Activated CD8-positive, alpha-beta memory T cell treated with anti-CD3 and anti-CD28 coated beads for 1 hour (primary cell): ENCODE data around the gene TNNI2.
"Not testable (repeated sequence)": the region's sequence is repeated elsewhere in the genome, so short reads cannot be mapped to it uniquely, and the experiment has no call there.

Experiments used
- DNase-seq, 2 donors: peaks; one replicate each; pipeline ENCODE4 v3.0.0-alpha.2; 2020; ENCODE audit warnings: low read depth in 1 of 2; ENCODE audit errors: extremely low read depth in 1 of 2

The TNNI2 gene

GRCh38 chr11:1838426-1839144 lies at the start of gene TNNI2:
Gene TNNI2, plus strand, starts transcription at chr11:1838981. Its CDS starts 716 bp downstream, at chr11:1839697.
- no peak for DNase-seq

DNA sequence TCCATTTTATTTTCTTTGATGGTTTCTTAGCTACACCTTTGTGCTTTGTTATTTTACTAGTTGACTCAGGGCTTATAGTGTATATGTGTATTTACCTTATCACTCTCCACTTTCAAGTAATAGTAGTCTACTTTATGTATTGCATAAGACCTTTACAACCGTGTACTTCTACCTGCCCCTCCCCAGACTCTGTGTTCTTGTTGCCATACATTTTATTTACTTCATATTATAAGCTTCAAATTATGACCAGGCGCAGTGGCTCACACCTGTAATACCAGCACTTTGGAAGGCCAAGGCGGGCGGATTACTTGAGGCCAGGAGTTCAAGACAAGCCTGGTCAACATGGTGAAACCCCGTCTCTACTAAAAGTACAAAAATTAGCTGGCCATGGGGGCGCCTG lies 46.9 kb upstream of the TNNI2 start:
- no peak for DNase-seq

DNA sequence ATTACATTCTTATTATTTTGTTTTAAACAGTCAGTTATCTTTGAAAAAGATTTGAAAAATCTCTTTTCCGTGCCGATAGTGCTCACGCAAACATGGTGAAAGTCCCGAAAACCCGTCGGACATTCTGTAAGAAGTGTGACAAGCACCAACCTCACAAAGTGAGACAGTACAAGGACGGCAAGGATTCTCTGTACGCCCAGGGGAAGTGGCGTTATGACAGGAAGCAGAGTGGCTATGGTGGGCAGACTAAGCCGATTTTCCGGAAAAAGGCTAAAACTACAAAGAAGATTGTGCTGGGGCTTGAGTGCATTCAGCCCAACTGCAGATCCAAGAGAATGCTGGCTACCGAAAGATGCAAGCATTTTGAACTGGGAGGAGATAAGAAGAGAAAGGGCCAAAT lies 46.3 kb upstream of the TNNI2 start:
- DNase-seq: no peak

GRCh38 chr11:1793081-1793480 lies 45.7 kb upstream of the TNNI2 start:
- no peak for DNase-seq

- no peak for DNase-seq
Measured at GRCh38 chr11:1796413-1797011, 42.3 kb upstream of the TNNI2 start.

- DNase-seq: no peak
Measured at GRCh38 chr11:1797391-1798125, 41.2 kb upstream of the TNNI2 start.

GRCh38 chr11:1803246-1803645 lies 35.5 kb upstream of the TNNI2 start:
- no peak for DNase-seq

DNA sequence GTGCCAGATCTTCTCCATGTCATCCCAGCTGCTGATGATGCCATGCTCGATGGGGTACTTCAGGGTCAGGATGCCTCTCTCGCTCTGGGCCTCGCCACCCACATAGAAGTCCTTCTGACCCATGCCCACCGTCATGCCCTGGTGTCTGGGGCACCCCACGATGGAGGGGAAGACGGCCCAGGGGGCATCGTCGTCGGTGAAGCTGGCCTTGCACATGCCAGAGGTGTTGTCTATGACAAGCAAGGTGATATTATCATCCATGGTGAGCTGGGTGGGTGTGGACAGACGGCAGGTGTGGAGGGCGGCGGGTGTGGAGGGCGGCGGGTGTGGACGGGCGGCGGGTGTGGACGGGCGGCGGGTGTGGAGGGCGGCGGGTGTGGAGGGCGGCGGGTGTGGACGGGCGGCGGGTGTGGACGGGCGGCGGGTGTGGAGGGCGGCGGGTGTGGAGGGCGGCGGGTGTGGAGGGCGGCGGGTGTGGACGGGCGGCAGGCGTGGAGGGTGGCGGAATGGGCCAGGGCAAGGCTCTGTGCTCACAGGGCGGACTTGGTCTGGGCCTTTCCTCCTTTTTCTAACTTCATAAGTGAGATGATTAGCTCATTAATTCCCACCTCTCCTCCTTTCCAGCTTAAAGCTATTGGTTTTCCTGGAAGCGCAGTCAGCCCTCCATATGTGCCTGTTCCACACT lies 34.8 kb upstream of the TNNI2 start:
- not testable (repeated sequence) for DNase-seq

DNA sequence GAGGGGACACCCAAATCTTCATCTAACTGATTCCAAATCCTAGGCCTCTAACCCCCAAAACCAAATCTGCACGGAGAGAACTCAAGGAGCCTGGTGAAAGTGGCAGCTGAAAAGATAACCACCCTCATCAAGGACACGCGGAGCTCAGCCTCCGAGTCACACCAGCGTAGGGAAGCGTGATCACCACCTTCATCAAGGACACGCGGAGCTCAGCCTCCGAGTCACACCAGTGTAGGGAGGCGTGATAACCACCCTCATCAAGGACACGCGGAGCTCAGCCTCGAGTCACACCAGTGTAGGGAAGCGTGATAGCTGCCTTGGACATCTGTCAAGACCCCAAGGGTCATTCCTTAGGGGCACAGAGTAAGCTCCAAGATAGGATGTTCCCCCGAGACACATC lies 33.3 kb upstream of the TNNI2 start:
- no peak for DNase-seq

- no peak for DNase-seq
Measured at GRCh38 chr11:1807264-1807995, 31.4 kb upstream of the TNNI2 start.

DNA sequence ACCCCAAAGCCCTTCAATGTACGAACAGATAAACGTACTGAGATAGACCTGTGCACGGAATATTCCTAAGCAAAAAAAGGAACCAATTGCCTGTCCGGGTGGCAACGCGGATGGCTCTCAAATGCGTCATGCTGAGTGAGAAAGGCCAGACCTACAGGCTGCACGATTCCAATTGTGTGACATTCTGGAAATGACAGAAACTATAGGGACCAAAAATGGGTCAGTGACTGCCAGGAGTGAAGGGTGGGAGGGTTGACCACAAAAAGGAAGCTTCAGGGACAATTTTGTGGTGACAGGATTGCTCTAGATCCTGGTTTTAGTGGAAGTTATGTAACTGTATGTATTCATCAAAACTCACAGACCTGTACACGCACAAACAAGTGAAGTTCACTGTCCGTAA lies 28.0 kb upstream of the TNNI2 start:
- DNase-seq: no peak

GRCh38 chr11:1812274-1812673 lies 26.5 kb upstream of the TNNI2 start:
- no peak for DNase-seq

DNA sequence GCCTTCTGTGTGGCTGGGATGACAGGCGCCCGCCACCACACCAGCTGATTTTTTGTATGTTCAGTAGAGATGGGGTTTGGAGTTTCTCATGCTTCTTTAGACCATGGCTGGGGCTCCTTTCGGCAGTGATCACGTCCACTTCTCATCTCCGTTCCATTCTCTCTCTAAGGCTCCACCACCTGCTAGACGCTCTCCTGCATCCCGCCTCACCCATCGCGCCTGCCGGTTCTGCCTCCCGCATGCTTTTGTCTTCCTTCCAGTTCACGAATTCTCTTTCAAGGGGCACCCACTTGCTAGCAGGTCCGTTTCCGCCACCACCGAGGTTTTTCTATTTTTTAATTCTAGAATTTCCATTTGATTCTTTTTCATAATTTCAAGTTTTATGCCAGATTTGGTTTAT lies 26.0 kb upstream of the TNNI2 start:
- no peak for DNase-seq

DNA sequence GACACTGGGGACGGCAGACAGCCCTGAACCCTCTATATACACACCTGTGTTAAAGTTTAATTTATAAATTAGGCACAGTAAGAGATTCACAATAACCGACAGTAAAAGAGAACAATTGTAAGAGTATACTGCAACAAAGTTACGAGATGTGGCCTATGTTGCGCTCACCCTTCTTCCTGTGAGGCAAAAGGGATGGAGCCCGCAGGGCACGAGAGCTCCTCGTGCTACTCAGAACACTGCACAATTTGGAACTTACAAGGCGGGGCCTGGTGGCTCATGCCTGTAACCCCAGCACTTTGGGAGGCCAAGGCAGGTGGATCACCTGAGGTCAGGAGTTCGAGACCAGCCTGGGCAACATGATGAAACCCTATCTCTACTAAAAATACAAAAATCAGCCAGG lies 25.4 kb upstream of the TNNI2 start:
- not testable (repeated sequence) for DNase-seq

GRCh38 chr11:1814691-1815090 lies 24.1 kb upstream of the TNNI2 start:
- no peak for DNase-seq

- no peak for DNase-seq
Measured at GRCh38 chr11:1815311-1815710, 23.5 kb upstream of the TNNI2 start.

GRCh38 chr11:1815751-1816150 lies 23.0 kb upstream of the TNNI2 start:
- no peak for DNase-seq

DNA sequence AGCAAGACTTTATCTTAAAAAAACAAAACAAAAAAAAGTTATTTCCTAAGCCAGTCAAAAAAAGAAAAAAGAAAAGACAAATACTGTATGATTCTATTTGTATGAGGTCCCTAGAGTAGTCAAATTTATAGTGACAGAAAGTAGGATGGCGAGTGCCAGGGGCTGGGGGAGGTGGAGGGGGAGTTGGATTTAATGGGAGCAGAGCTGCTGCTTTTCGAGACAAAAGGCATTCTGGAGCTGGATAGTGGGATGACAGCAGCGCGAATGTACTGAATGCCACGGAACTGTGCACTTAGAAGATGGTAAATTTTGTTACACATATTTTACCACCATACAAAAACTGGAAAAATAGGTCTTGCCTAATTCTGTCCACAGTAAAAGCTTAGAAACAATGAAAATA lies 21.8 kb upstream of the TNNI2 start:
- DNase-seq: no peak

DNA sequence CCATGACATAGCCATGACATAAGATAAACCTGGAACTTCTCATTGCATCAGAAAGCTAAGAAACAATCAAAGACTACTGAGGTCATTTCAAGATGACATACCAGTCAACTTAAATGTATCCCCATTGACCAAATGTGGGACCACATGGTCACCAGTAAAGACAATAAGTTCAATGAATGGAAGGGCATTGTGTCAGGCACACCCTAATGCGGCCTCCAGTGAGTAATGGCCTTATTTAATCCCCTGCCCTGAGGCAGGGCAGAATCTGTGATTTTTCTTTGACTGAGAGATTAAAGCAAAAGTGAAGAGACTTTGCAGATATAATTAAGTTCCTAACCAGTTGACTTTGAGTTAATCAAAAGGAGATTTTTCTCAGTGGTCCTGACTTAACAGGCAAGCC lies 21.3 kb upstream of the TNNI2 start:
- no peak for DNase-seq

- DNase-seq: no peak
Measured at GRCh38 chr11:1819074-1819473, 19.7 kb upstream of the TNNI2 start.
